GM15510 (cell line): ENCODE results near the gene RAB34.

Experiments
- POLR2A ChIP-seq: IDR thresholded peaks from 3 replicates; pipeline ENCODE4 v1.6.1; 2011; ENCODE audit warnings: borderline replicate concordance; ENCODE audit not compliant: insufficient read length; ENCODE audit errors: extremely low read depth

Gene RAB34

DNA sequence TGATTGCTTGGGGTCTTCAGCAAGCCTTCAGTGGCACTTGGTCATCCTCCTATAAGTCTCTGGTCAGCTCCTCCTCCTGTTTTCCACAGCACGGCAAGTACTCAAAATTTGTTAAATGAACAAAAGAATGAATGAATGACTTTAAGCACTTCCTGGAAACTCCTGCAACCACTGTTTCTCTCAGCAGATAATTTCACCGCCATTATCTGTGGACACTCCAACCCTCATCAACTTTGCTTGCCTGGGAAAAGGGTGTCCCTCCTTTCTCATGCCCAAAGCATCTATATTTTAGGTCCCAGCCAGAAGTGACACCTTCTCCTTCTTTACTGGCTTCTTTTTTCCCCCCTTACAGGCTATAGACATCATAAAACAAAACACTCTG is 10.3 kb downstream of the RAB34 start:
- no peak for TF ChIP-seq POLR2A

DNA sequence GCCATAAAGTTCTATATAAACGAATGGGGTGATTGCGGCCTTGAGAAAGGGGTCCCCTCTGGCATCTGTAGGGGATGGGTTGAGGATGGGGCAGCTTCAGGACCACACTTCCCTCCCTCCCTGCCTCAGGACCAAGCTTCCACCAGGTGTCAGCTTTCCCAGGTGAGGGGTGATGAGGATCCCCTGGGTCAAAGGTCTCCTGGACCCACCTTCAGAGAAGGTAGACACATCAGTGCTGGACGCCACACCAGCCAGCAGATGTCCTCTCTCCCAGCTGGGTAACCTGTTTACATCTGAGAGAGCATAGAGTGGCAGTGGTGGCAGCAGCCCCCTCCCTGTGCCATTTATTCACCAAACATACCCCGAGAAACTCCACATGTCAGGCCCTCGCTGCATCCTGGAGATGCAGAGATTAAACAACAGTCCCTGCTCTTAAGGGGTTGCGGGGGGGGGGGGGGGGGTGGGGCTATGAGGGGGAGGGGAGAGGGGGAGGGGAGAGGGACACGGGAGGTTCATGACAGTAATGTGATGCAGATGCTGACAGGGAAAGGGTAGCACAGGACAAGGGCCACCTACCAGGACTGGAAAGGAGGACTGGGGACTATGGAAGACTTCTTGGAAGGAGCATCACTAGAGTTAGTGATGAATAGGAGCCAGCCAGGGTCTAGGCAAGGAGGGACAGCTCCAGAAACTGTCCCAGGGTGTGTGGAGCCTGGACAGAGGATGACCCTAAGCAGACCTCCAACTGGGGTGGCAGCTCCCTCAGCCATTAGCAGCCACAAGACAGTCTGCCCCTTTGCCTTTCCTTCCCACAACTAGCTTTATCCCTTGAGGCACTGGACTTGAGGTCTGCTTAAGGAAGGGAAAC is 11.0 kb downstream of the RAB34 start:
- TF ChIP-seq POLR2A = no peak

DNA sequence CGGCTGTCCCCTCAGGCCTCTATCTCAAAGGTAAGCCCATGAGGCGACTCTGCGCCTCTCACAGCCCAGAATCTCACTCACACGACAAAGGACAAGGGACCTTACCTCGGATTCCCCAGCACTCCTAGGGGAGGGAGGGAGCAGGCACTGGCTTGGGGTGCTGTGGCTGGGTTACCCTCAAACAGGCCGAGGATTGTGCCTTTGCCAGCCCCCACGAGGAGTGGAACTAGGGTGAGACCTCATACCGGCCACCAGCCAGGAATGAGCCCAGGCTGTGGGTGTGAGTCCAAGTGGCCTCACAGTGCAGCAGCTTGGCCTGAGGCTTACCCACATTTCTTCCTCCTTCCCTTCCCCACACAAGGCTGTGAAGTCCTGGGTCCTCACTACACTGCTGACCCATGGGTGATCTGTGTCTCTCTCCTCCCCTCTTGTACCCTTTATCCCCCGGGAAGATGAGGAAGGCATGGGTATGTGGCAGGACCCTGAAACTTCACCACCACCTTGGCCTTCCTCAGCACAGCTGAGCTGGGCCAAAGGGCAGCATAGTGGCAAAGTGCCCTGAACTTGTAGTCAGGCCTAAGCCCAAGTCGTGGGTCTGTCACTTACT is 11.8 kb downstream of the RAB34 start:
- TF ChIP-seq POLR2A = no peak

DNA sequence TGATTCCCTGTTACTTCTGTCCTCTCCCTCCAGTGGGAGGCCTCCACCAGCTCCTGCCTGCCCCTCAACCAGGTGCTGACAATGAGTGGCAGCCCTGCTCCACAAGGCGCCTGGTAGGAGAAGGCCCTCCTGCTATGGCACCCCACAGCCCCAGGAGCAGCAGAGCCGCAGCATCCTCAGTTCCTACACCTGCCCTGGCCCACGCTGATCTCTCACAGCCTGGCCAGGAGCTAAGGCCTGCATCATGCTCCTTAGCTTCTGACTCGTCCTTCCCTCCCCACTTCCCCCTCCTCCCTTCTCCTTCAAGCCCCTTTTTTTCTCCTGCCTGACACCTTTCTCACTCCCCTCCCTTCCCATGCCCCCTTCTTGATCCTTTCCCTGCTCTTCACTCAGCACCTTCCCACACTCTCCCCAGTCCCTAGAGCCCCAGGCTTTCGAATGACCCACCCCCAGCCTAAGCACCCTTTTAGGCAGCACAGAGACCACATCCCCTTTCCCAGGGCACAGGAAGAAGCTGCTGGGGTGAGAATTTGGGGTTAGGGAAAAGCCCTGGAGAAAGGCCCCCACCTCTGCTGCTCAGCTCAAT is 12.5 kb downstream of the RAB34 start:
- no peak for TF ChIP-seq POLR2A

DNA sequence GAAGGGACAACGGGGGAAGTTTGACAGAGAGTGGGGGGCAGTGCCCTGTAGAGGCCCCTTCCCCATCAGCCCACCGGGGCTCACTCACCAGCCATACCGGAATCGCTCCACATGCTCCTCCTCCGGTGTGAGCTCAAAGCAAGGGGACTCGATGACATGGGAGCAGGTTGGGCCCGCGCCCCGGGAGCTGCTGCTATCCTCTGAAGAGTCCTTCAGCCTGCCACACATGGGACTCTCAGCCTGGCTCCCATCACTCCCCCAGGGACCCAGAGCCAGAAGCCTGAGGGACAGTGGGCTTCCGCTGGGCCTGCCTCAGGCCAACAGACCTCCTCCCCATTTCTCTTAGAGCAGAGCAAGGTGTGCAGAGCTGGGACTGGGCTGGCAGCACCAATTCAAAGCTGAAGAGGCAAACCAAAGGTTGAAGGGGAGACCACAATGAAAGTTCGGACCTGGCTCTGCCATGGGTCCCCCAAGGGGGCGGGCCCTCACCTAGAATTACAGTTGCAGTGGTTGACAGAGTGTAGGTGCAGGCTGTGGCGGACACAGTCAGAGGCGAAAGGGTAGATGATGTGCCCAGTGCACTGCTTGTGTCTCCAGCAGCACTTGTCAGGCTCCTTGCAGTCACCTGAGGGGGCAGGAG is 13.3 kb downstream of the RAB34 start:
- no peak for TF ChIP-seq POLR2A

DNA sequence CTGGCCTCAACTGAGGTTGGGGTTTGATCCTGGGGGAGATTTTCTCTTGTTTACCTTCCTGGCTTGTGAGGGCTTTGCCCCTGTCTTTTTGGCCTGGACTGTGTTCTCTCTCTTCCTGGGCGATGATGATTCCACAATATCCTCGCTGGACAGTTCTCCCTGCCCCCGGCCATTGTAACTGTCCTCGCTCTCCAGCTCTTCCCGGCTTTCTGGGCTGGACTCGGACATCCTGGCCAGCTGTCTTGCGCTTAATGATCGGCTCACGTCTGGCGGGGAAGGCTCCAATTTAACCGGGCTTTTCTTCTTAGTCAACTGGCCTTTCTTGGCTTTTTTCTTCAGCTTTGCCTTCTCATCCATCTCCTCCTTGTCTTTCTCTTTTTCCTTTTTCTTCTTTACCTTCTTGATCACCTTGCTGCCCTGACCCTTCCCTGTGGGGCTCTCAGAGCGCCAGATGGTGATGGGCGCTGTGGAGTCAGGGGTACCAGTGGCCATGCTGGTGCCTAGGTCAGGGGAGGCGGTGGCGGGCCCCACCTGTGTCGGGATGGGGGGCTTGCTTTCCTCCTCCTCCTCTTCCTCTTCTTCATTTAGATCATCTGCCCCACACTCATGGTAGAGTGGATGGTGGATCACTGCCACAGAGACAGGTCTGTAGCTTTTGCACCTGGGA is 14.0 kb downstream of the RAB34 start:
- no peak for TF ChIP-seq POLR2A

DNA sequence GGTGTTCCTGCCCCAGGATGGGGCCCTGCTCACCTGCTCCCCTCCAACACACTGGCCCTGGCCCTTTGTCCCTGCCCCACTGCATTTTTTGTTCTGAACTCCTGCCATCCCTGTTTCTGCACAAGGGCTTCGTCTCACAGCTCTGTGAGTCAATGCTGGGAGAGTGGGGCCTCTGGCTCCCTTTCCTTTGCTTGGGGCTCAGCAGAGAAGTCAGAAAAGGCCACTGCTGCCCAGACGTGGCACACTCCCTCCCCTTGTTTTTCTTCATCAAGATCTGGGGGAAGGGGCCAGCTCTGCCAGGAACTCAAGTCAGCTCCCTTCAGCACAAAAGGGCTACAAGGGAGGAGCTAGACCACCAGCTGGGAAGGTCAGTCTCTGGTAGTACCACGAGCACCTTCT is 14.9 kb downstream of the RAB34 start:
- TF ChIP-seq POLR2A = no peak

DNA sequence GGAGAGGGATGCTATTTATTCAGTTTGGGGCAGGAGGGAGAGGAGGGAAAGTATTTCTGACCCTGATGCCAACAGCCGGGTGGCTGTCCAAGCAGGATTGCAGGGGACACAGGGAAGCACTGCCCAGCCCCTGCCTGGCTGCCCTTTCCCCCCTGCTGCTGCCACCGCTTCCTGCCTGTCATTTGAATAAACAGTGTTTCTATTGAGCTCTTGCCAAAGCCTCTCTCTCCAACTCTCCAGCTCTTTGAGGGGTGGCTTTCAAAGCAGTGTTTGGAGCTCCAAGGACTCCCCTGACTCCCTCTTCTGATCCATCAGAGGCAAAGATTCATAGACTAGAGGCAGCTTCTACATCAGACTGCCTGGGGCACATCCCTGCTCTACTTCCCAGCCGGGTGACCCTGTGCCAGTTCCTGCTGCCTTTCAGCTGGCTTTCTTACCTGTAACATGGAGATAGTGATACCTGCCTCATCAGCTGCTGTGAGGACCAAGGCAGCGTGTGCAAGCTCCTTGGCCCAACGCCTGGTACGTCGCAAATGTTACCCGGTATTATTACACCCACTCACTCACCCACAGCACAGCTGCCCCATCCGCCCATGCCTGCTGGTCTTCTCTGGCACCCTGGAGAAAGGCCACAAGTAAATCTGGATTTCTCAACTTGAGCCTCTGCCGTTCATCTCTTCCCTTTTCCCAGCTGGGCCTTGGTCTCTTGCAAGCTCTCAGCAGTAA is 15.5 kb downstream of the RAB34 start:
- TF ChIP-seq POLR2A = no peak

DNA sequence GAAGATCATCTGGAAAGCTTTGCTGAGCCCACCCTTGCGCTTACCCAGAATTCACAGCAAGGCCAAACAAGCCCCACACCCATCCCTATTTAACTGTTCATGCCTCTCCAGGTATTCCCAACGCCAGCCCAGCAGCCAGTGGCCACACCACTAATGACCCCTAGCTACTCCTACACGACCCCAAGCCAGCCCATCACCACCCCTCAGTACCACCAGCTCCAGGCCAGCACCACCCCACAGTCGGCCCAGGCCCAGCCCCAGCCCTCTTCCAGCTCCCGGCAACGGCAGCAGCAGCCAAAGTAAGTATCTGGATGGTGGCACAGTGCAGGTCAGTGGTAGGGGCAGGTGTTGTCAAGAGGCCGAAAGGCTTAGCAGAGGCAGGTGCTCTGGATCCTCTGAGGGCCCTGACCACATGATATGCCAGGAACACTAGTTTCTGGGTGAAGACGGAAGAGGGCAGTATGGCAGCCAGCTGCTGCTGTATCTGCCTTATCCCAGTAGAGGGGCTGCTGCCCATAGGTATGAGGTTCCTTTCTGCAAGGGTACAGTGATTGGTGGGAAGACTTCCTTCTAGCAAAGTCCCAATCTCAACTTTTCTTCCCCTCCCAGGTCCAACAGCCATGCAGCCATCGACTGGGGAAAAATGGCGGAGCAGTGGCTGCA is 16.7 kb downstream of the RAB34 start:
- TF ChIP-seq POLR2A = no peak

DNA sequence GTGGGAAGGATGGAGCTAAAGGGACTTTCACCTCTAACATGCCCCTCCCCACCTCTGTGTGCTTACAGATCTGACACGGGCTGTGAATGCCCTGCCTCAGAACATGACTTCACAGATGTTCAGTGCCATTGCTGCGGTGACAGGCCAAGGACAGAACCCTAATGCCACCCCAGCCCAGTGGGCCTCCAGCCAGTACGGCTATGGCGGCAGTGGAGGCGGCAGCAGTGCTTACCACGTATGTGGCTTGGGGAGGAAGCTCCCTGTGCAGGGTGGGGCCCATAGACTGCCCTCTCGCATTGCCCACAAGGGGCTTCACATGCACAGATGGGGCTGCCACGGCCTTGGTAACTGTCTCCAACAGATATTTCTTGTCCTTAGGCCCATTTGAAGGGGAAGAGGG is 17.4 kb downstream of the RAB34 start:
- TF ChIP-seq POLR2A = no peak

DNA sequence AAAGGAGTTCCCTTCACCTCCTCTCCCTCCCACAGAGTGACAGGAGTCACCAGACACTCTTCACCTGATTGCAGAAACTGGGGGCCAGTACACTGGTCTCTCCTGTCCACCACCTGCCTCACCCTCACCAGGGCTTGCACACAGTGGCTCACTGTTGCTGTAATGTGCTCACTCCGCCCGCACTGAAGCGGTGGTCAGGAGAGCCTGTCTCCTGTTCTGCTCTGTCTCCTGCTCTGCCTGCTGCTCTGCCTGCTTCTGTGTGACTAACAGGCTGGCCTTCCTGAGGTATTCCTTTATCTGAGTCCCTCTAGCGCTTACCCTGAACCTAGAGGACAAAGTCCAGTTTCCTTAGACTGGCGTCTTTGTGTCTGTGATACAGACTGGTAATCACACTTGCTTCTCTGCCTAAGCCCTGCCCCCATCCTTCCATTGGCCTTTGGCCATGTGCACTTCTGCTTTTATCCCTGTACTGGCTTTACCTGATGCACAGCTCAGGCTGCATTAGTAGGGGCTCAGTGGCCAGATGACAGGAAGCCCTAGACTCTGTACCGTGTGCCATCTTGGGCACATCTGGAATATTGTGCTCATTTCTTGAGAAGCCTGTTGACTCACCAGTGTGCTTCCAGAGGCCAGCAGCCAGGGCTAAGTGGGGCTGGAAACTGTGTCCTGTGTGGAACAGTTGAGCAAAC is 19.3 kb downstream of the RAB34 start:
- no peak for TF ChIP-seq POLR2A

DNA sequence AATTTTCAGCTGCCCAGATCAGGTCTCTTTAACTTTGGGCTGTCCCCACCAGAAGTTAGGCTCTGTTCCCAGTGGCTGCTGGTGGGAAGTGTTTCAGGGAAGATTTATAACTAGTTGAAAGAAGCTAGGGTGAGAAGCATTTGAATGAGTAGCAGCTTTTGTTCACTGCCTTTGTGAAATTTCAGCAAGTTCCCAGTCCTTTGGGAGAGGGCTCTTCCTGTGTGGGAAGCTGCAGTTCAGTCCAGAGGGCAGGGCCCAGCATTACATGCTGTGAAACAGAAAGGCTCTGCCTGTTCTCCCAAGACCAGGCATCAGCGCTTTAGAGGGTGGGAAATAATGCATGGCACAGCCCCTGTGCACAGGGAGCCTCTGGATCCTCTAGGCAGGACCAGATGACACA is 23.8 kb downstream of the RAB34 start:
- TF ChIP-seq POLR2A = no peak

DNA sequence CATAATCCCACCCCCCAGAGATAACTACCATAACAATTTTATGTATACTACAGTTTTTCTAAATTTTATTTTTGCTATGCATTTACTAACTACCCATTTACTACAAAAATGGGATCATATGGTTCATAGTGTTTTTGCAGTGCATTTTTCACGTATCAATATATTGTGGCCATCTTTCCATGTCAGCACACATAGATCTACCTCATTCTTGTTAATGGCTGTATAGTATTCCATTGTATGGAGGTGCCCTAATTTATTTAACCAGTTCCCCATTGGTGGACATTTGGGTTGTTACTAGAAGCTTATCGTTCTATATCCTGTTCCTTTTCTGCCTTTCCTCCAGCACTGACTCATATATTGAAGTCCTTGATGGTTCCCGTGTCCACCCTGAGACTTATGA is 28.7 kb downstream of the RAB34 start:
- no peak for TF ChIP-seq POLR2A
